ENCODE results near the gene KCNJ9.

GRCh38 chr1:160080381-160081100, 797 bp upstream of the KCNJ9 start:
- TF ChIP-seq GATA2 (IDR thresholded peaks at IDR 0.05; ENCODE audit: low read depth, low read length) (no peak), GATA3 (IDR thresholded peaks at IDR 0.05; ENCODE audit: low read depth, low read length) (no peak)

All from SH-SY5Y (cell line).